Measurements from ENCODE around the gene NADK.
A peak's percentile ranks its signal among the peaks of the same experiment; 100 is the strongest.

Gene NADK

GRCh38 chr1:1786836-1787605 is 8.8 kb upstream of the NADK start:
- no peak for DNase-seq (ENCODE audit: low read depth)

DNA sequence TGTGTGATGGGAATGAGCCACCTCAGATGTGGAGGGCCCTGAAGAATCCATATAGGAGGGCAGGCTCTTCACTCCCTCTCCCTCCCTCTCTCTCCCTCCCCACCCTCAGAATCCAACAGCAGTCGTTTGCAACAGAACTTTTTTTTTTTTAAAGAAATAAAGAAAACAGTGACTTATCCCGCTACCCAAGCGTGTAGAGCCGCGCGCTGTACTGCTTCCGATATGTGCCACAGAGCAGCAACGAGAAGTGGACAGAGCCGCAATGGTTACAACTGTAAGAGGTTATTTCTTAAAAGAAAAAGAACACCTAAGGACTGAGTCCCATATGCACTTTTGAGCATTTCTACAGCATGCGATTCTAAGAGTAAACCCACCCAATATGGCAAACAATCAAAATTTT is 7.4 kb upstream of the NADK start:
- DNase-seq (ENCODE audit: low read depth), result no peak

GRCh38 chr1:1784933-1785332 is 6.7 kb upstream of the NADK start:
- DNase-seq (ENCODE audit: low read depth), result no peak

- DNase-seq (ENCODE audit: low read depth), result no peak
These were observed 5.0 kb upstream of the NADK start for GRCh38 chr1:1783320-1783719.

GRCh38 chr1:1782399-1783221 is 4.3 kb upstream of the NADK start:
- DNase-seq (ENCODE audit: low read depth), result no peak

DNA sequence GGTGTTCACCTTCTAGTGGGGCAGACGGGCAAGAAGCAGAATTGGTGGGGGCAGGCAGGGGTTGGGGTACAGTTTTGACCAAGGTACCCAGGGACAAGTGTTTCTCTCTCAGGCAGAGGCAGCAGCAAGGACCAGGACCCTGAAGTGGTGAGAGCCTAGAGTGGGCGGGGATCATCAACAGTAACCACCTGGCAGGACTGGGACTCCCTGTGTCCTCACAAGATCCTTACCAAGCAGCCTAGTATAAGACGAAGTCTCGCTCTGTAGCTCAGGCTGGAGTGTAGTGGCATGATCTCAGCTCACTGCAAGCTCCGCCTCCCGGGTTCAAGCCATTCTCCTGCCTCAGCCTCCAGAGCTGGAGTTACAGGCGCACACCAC is 3.2 kb upstream of the NADK start:
- no peak for DNase-seq (ENCODE audit: low read depth)

DNA sequence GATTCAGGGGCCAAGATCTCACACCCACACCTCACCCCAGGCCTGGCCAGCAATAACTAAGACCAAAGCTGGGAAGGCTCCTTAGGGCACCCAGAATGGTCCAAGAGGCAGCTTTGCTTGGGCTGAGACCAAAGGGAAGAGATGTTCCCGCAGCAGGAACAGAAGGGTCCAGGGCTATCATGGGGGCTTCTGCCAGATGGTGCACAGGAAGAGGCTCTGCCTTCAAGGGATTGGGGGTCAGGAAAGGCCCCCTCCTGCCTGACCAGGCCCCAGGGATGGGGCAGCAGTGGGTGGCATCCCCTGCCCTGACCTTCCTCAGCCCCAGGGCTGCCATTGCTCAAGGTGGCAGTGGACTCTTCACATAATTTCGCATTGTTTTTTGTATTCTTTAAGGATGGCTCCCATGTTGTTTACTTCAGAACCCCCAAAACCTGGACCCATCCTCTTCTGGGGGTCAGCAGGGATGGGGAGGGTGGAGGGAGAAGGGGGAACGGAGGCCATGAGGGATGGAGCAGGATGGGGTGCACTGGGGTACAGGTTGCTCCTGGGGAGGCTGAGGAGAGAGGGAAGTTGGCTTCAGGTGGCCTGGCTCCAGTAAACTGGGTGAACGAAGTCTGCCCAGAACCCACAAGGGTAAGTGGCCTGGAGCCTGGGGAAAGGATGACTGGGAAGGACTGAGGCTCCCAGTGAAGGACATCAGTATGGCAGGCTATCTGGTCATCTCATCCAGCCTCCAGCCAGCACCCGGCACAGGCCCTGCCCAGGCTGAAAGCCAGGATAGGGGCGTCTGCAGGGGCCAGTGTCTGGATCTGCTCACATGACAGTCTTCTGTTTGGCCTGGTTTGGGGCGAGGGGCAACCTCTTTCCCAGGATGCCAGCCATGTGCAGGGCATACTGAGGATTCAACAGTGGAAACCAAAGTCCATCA is 2.6 kb upstream of the NADK start:
- DNase-seq (ENCODE audit: low read depth), result no peak

DNA sequence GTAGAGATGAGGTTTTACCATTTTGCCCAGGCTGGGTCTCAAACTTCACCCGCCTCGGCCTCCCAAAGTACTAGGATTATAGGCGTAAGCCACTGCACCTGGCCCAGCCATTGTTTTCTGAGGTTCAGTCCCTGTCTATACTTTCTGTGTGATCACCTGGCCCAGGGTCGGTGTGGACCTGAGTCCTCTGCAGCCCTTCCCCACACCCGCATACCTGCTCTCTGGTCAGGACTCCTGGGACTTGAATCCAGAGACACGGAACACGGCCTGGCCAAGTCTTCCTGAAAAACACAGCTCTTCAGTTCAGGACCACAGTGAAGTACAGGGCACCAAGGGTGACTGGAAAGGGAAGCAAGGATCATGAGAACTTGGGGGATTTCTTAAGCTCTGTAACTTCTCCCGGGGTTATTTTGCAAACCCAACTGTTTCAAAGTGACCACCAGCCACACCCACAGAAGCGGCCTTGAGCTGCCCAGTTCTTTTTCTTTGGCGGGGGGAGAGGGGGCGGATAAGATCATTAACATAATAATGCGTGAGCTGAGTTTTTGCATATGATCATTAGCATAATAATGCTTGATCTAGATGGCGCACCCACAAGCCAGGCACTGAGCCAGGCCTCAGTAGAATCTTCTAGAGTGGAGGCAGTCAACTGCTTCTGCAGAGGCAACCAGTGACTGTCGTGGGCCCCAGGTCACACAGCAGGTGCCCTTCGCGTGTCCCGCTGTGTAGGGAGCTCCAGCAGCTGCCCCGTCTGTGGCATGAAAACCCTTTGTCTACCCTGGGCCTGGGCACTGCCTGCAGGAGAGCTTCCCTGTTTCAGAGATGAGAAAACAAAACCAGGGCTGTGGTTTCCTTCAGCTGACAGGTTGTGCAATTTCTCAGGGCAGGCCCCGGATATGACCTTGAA is 1.7 kb upstream of the NADK start:
- DNase-seq (ENCODE audit: low read depth), result peak; percentile 28

DNA sequence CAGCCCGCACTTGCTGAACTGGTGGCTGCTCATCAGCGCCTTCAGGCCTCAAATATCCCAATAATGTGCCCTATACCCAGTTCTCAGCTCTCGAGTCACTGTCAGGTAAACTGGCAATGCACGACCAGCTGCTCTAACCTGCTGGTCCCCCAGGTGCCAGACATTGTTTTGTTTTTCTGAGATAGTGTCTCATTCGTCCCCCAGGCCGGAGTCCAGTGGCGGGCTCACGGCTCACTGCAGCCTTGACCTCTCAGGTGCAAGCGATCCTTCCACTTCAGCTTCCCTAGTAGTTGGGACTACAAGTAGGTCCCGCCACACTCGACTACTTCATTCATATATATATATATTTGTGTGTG is 1.0 kb upstream of the NADK start:
- DNase-seq (ENCODE audit: low read depth), result no peak

GRCh38 chr1:1778663-1779319 is 521 bp upstream of the NADK start:
- DNase-seq (ENCODE audit: low read depth), result peak; percentile 72

DNA sequence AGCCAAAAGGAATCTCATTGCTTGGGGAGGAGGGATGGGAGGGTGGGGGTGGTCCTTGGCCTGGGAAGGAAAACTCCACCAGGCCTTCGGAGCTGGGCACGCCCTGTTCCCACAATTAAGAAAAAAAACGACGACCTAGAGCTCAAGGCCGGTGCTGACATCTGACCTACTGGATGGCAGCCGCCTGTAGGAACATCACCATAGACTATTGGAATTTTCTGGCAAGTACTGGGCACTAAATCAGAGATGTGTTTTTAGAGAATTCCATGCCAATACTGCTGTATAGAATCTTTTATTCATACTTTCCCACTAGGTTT is 729 bp downstream of the NADK start:
- DNase-seq (ENCODE audit: low read depth), result no peak

GRCh38 chr1:1776672-1777582 is 1.3 kb downstream of the NADK start:
- DNase-seq (ENCODE audit: low read depth), result no peak

GRCh38 chr1:1775327-1776226 is 2.7 kb downstream of the NADK start:
- DNase-seq (ENCODE audit: low read depth), result no peak

GRCh38 chr1:1773874-1774273 is 4.4 kb downstream of the NADK start:
- no peak for DNase-seq (ENCODE audit: low read depth)

GRCh38 chr1:1771096-1771495 is 7.2 kb downstream of the NADK start:
- no peak for DNase-seq (ENCODE audit: low read depth)

DNA sequence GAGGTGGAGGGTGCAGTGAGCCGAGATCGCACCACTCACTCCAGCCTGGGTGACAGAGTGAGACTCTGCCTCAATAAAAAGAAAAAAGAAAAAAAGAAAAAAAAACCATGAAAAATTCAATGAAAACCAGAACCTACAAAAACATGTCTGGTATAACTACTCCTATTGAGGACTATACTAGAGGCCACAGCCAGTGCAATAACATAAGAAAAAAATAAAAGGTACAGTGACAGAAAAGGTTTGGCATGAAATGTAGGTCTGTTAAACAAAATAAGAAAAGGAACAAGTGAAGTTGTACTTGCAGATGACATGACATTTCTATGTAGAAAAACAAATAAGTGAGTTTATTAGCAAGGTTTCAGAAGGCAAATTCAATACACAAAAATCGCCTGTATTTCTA is 8.2 kb downstream of the NADK start:
- no peak for DNase-seq (ENCODE audit: low read depth)

DNA sequence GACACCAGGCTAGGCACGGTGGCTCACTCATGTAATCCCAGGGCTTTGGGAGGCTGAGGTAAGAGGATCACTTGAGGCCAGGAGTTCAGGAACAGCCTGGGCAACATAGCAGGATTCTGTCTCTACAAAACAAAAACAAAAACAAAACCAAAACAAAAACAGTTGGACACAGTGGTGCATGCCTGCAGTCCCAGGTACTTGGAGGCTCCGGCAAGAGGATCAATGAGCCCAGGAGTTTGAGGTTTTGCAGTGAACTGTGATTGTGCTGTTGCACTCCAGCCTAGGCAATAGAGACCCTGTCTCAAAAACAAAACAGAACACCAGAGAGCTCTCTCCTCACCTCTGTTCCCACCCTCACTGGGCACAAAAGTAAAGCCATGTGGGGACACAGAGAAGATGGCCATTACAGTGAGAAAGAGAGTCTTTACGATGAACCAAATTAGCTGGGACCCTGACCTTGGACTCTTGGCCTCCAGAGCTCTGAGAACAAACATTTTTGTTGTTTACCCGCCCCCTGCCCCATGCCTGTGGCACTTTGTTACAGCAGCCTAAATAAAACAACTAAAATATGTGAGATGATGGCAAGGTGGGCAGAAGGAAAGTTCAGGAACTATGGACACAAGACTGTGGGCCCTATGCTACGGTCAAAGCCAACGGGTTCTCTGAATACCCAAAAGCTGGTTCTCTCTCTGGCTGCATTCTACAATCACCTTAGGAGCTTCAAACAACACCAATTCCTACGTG is 9.8 kb downstream of the NADK start:
- DNase-seq (ENCODE audit: low read depth), result no peak

DNA sequence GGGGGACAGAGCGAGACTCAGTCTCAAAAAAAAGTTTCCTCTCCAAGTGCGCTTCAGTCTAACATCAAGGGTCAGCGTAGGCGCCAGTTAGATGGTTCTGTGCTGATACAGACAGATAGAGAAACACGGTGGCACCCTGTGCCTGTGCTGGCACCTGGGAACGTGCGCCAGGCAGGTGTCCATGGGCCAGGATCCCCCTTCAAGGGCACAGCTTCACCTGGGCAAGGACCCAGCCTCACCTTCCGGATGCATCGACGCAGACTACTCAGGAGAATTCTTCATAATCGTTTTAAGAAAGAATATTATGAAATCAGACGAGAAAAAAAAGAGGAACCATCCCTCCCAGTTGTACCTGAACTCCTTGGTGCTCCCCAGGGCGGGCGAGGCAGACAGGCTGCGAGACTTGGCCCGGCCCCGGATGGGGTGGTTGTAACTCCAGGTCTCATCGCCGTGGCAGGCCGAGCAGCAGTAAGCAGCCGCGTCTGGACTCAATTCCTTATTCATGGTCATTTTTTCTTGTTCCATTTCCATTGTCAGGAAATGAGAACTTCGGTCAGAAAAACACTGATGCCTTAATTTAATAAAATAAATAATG is 13.3 kb downstream of the NADK start:
- no peak for DNase-seq (ENCODE audit: low read depth)

Measured in stimulated activated CD8-positive, alpha-beta memory T cell treated with anti-CD3 and anti-CD28 coated beads, Interleukin-12 subunit alpha, Interleukin-12 subunit beta, amount 100 ng/mL, for 4 hours (primary cell).